ENCODE measurements around the gene BBS7.
A peak's percentile ranks its signal among the peaks of the same experiment; 100 is the strongest.

Gene BBS7

DNA sequence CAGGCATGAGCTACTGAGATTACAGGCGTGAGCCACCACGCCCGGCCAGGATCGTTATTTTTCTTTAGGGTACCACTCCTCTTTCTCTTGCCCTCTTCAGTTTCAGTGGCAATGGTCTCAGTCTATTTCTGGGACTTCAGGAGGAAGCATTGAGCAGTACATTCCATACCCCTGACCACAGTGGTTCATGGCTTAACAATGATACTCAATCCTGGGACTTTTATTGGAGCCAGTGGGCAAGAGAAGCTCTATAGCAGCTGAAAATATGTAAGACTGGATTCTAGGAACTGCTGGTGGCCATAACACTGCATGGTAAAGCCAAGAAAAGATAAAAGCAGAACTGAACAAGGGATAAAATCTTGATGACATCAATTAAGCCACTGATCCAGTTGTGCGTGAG is 40.8 kb downstream of the BBS7 start:
- DNase-seq (ENCODE audit: low read depth): no peak
- TF ChIP-seq, protein P1, sequence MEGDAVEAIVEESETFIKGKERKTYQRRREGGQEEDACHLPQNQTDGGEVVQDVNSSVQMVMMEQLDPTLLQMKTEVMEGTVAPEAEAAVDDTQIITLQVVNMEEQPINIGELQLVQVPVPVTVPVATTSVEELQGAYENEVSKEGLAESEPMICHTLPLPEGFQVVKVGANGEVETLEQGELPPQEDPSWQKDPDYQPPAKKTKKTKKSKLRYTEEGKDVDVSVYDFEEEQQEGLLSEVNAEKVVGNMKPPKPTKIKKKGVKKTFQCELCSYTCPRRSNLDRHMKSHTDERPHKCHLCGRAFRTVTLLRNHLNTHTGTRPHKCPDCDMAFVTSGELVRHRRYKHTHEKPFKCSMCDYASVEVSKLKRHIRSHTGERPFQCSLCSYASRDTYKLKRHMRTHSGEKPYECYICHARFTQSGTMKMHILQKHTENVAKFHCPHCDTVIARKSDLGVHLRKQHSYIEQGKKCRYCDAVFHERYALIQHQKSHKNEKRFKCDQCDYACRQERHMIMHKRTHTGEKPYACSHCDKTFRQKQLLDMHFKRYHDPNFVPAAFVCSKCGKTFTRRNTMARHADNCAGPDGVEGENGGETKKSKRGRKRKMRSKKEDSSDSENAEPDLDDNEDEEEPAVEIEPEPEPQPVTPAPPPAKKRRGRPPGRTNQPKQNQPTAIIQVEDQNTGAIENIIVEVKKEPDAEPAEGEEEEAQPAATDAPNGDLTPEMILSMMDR (IDR thresholded peaks at IDR 0.05; ENCODE audit: insufficient read depth, low read depth, low read length, missing control alignments): no peak
- H3K4me3 ChIP-seq (ENCODE audit: low read depth, low read length): no peak overlapping the region

DNA sequence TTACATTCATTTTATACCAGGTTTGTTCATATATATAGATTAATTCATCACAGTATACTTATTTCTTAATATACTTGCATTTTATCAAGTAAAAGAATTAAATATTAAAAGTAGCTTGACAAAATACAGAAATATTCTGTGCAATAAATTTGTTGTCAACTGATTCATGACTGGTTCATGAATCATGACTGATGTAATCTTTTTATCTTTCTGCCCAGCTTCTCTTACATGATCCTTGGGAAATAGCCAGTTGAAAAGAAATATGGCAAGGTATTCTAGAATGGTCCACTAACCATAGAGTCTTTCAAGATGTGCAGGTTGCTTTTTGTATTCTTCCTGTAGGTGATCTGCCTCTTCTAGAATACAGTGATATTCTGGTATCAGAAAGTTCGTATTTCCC is 42.4 kb downstream of the BBS7 start:
- TF ChIP-seq, protein P1 (IDR thresholded peaks at IDR 0.05; ENCODE audit: insufficient read depth, low read depth, low read length, missing control alignments): no peak
- no peak overlapping the region for H3K4me3 ChIP-seq (ENCODE audit: low read depth, low read length)
- DNase-seq (ENCODE audit: low read depth): no peak

DNA sequence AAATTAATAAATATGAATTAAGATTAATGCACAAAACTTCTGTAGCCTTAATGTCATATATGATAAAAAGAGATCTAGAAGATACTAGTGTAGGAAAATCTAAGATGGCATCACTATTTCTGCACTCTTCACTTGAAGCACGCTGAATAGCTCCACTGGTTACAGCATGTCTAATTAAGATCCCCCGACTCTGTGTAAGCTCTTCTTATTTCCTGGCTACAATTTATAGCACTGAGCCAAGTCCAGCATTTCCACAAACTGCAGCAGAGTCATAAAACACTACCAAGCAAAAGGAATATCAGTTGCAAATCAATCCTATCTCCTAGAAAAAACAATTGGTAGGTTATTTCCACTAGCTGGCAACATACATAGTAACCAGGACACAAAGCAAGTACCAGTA is 45.3 kb downstream of the BBS7 start:
- no peak overlapping the region for H3K4me3 ChIP-seq (ENCODE audit: low read depth, low read length)
- DNase-seq (ENCODE audit: low read depth): no peak
- TF ChIP-seq, protein P1 (IDR thresholded peaks at IDR 0.05; ENCODE audit: insufficient read depth, low read depth, low read length, missing control alignments): no peak

DNA sequence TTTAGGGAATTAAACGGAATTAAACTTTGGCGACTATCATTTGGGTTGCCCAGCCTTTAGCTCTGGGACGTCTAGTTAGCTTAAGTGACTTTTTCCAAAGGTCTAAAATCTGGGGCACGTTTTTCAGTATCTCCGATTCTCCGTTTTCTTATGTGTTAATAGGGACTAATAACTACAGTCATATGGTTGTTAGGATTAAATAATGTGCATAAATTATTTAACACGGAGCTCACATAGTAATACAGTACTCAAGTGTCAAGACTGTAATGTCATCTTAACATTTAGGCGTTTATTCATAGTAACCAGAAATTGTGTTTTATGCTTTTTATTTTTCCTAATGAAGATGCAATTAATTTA is 46.1 kb downstream of the BBS7 start:
- peak overlapping the region; percentile 70 for H3K4me3 ChIP-seq (ENCODE audit: low read depth, low read length)
- TF ChIP-seq, protein P1 (IDR thresholded peaks at IDR 0.05; ENCODE audit: insufficient read depth, low read depth, low read length, missing control alignments): no peak
- DNase-seq (ENCODE audit: low read depth): no peak

DNA sequence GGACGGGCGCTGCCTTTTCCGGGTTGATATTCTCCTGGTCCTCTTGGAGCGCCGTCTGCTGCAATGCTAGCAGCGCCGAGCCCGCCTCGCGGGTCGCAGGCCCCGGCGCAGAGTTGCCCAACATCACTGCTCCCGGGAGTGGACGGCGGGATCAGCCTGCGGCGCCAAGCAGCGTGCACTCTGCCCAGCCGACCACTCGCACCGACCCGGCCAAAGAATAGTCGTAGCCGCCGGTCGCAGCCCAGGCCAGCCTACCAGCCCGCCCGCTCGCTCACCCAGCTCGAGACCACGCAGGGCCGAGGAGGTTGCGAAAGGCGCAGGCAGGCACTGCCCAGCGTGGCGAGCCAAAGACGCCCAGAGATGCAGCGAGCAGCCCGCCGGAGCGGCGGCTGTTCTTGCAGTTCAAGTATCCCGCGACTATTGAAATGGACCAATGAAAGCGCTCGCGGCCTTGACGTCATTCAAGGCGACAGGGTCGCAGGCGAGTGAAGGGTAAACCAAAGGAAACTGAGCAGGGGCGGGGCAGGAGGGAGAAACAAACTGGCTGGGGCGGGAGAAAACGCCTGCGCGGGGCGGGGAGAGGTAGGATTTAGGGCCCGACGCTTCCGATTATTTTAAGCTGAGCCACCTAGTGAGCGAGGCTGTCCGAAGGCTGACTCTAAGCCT is 46.6 kb downstream of the BBS7 start, which contains the start of gene CCNA2:
Gene CCNA2 (minus strand): TSS at position 379 of the 666 bp plus-strand sequence. CDS start 255 bp downstream, at position 124.
- TF ChIP-seq, protein P1 (IDR thresholded peaks at IDR 0.05; ENCODE audit: insufficient read depth, low read depth, low read length, missing control alignments): no peak
- peak; percentile 98 for DNase-seq (ENCODE audit: low read depth)
- H3K4me3 ChIP-seq (ENCODE audit: low read depth, low read length): peak within 1 kb of the TSS; percentile 70

DNA sequence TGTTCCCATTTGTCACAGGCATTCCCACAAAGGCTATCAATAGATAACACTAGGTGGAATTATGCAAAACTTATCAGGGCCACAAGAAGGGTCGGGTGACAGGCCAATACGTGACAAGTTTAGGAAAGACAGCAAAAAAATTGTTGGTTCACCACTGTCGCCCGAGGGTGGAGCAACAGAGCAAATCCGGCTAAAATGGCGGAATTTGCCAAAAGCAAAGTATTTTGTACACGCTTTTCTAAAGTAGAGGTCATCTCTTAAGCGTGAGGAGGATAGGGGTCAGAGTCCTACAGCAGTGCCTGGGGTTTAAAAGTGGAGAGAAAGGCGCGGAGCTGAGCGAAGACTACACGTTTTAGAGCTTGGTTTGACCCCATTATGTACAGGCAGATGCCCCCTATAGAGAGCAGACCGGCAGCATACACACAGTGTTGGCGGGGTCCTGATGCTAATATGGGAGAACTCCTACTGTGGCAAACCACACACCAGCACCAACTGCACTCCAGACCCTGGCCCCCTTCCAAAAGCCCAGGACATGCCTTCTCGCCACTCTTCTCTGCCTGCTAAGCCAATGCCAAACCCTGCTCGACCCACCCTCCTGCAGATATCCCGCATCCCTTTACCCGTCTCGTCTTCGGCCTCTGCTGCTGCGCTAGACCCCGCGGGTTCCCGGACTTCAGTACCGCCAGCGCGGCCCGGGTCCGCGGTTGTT is 47.3 kb downstream of the BBS7 start:
- peak; percentile 72 for DNase-seq (ENCODE audit: low read depth)
- TF ChIP-seq, protein P1 (IDR thresholded peaks at IDR 0.05; ENCODE audit: insufficient read depth, low read depth, low read length, missing control alignments): no peak
- peak overlapping the region; percentile 70 for H3K4me3 ChIP-seq (ENCODE audit: low read depth, low read length)
